ENCODE data around the gene SDK1. TPM values are rescaled to one million over a fixed set of nuclear protein-coding genes. Genes with fewer than 3 reads are reported as not detected.

SDK1 gene
- total and polyA plus RNA-seq, 2 of the 8 experiments (the other 6 are each of a cell fraction or from before 2014, with no cell fraction given), result 3.3 to 7.2 TPM

- Histone ChIP-seq H3K4ac (replicated peaks; ENCODE audit: insufficient read length, low read depth, low read length) (no peak overlapping the region), H2AK5ac (ENCODE audit: low read depth, low read length) (no peak overlapping the region), H4K8ac (ENCODE audit: extremely low read depth, insufficient read depth, low read length) (no peak overlapping the region), H2BK5ac (ENCODE audit: low read depth, low read length) (no peak overlapping the region), H3K27me3 (replicated peaks in 1 of 4; ENCODE audit: control insufficient read depth in 3 of 4, extremely low read depth in 1 of 4, insufficient read depth in 3 of 4, low read length in 3 of 4) (no peaks in the 10 kb centered on the region; a peak in 1 of 7 replicates), H2BK15ac (ENCODE audit: low read length) (no peak overlapping the region), H3K4me2 (ENCODE audit: insufficient read depth in 1 of 2, low read depth in 2 of 2, low read length in 2 of 2) (no peak overlapping the region), H3K14ac (ENCODE audit: insufficient read length) (no peak overlapping the region), H2BK20ac (ENCODE audit: low read length) (no peak overlapping the region), H2BK120ac (replicated peaks; ENCODE audit: low read depth, low read length) (no peak overlapping the region), H3K4me3 (ENCODE audit: extremely low read depth in 1 of 4, insufficient read depth in 2 of 4, low read depth in 3 of 4, low read length in 4 of 4) (no peak overlapping the region), H4K5ac (ENCODE audit: insufficient read length, low read depth, low read length) (no peak overlapping the region), H3K18ac (ENCODE audit: extremely low read depth, low read length) (no peak overlapping the region), H3K9me3 (ENCODE audit: insufficient read depth in 2 of 2, low read depth in 1 of 2, low read length in 1 of 2) (no peaks in the 10 kb centered on the region), H3K4me1 (replicated peaks in 1 of 4; ENCODE audit: control insufficient read depth in 3 of 4, insufficient read depth in 4 of 4, low read length in 3 of 4) (no peaks in the 10 kb centered on the region), H3K23ac (ENCODE audit: insufficient read length) (no peak overlapping the region), H3K79me1 (ENCODE audit: low read depth, low read length) (no peaks in the 10 kb centered on the region), H3K23me2 (ENCODE audit: low read depth, low read length) (no peaks in the 10 kb centered on the region), H3K27ac (ENCODE audit: low read depth, low read length) (no peak overlapping the region), H4K91ac (replicated peaks; ENCODE audit: insufficient read length, low read length) (no peak overlapping the region), H3K9ac (replicated peaks in 1 of 4; ENCODE audit: extremely low read depth in 1 of 4, low read depth in 3 of 4, low read length in 3 of 4) (no peak overlapping the region), H3K56ac (replicated peaks; ENCODE audit: insufficient read length, low read depth, low read length) (no peak overlapping the region), H3K79me2 (ENCODE audit: control insufficient read depth in 1 of 2, insufficient read depth in 2 of 2, low read length in 2 of 2) (no peaks in the 10 kb centered on the region; a peak in 1 of 4 replicates), H2AFZ (ENCODE audit: low read length) (no peak overlapping the region), H4K20me1 (replicated peaks in 1 of 2; ENCODE audit: control insufficient read depth in 1 of 2, insufficient read depth in 2 of 2, low read length in 2 of 2) (no peaks in the 10 kb centered on the region), H3K36me3 (ENCODE audit: control insufficient read depth in 2 of 4, insufficient read depth in 4 of 4, low read length in 3 of 4) (no peaks in the 10 kb centered on the region; a peak in 1 of 8 replicates), H2BK12ac (ENCODE audit: low read depth, low read length) (no peak overlapping the region)
- TF ChIP-seq KDM5A (IDR thresholded peaks at IDR 0.05; ENCODE audit: low read length) (no peak), CBX8 (IDR thresholded peaks at IDR 0.05; ENCODE audit: borderline replicate concordance, low read depth, low read length) (no peak), RFX5 (IDR thresholded peaks at IDR 0.05; ENCODE audit: borderline replicate concordance, low read depth, low read length) (no peak), JUND (IDR thresholded peaks at IDR 0.05; ENCODE audit: low read length) (no peak), JUN (IDR thresholded peaks at IDR 0.05; ENCODE audit: low read depth, low read length) (no peak), EGR1 (IDR thresholded peaks at IDR 0.05; ENCODE audit: borderline replicate concordance, low read depth, low read length) (no peak), HDAC2 (IDR thresholded peaks at IDR 0.05; ENCODE audit: borderline replicate concordance in 1 of 2, low read depth in 2 of 2, low read length in 2 of 2) (no peak), SIX5 (IDR thresholded peaks at IDR 0.05; ENCODE audit: low read depth, low read length) (no peak), TAF7 (optimal IDR thresholded peaks at IDR 0.05; ENCODE audit: borderline replicate concordance, low read depth, low read length) (no peak), BRCA1 (IDR thresholded peaks at IDR 0.05; ENCODE audit: low read depth, low read length) (no peak), GABPA (IDR thresholded peaks at IDR 0.05; ENCODE audit: borderline replicate concordance, insufficient read depth, low read length) (no peak), TBP (IDR thresholded peaks at IDR 0.05; ENCODE audit: low read depth, low read length) (no peak), FOSL1 (IDR thresholded peaks at IDR 0.05; ENCODE audit: insufficient read depth, low read depth, low read length) (no peak), RBBP5 (IDR thresholded peaks at IDR 0.05; ENCODE audit: borderline replicate concordance, low read depth, low read length) (no peak)
- TF ChIP-seq, protein P1, sequence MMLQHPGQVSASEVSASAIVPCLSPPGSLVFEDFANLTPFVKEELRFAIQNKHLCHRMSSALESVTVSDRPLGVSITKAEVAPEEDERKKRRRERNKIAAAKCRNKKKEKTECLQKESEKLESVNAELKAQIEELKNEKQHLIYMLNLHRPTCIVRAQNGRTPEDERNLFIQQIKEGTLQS (IDR thresholded peaks at IDR 0.05; ENCODE audit: insufficient read depth, low read depth, low read length), result no peak
- 95% methylated on average over 2 of the region's 2 CpGs; no CpG with 5 or more reads in 1 of the 2 experiments for WGBS, 2 experiments (ENCODE audit: extremely low coverage in 1 of 2, insufficient coverage in 1 of 2, insufficient read length in 1 of 2, insufficient replicate concordance in 2 of 2, low coverage in 1 of 2, low lambda C conversion rate in 2 of 2, missing lambda C conversion rate in 1 of 2)
- FAIRE-seq, result no peak
- CTCF ChIA-PET (ENCODE audit: partially characterized antibody), result no interaction called here
- no peak for DNase-seq (ENCODE audit: low read depth in 1 of 2, low spot score in 2 of 2)
- POLR2A ChIA-PET (ENCODE audit: partially characterized antibody), result no interaction called here
Measured at GRCh38 chr7:3648276-3648675, 347.2 kb downstream of the SDK1 start.
